ENCODE data around the gene PARD6G.
"Not testable (repeated sequence)": the region's sequence is repeated elsewhere in the genome, so short reads cannot be mapped to it uniquely, and the experiment has no call there.

- TF ChIP-seq POLR2A (IDR thresholded peaks at IDR 0.05; ENCODE audit: insufficient read depth in 1 of 2, low read depth in 2 of 2, low read length in 2 of 2); HES4 (CRISPR knock-in tag; IDR thresholded peaks at IDR 0.05; ENCODE audit: borderline replicate concordance); EZH2 (conservative IDR thresholded peaks at IDR 0.05; ENCODE audit: low read depth, low read length); ZSCAN29 (CRISPR knock-in tag; conservative IDR thresholded peaks at IDR 0.05); CHD2 (IDR thresholded peaks at IDR 0.05; ENCODE audit: low read depth, low read length): not testable (repeated sequence)
These were observed 10.5 kb upstream of the PARD6G start for GRCh38 chr18:80257579-80258543.

Data from HepG2 (cell line).